HEK293 (cell line): Measurements from ENCODE around the gene NUCB1.
A peak's percentile ranks its signal among the peaks of the same experiment; 100 is the strongest.

ENCODE experiments used
- GFI1B ChIP-seq: fragments of 450-650 bp; formaldehyde crosslinking; IDR thresholded peaks from 2 replicates; pipeline ENCODE4 v1.5.1; 2016; ENCODE audit warnings: missing biosample characterization, missing genetic modification characterization
- KLF16 ChIP-seq: fragments of 450-650 bp; formaldehyde crosslinking; IDR thresholded peaks from 2 replicates; pipeline ENCODE4 v1.5.1; 2017; ENCODE audit warnings: missing biosample characterization, missing genetic modification characterization
- MYNN ChIP-seq: fragments of 450-650 bp; formaldehyde crosslinking; IDR thresholded peaks from 2 replicates; pipeline ENCODE4 v1.5.1; 2016; ENCODE audit warnings: missing biosample characterization, missing genetic modification characterization, borderline replicate concordance
- OVOL3 ChIP-seq: fragments of 450-650 bp; formaldehyde crosslinking; IDR thresholded peaks from 2 replicates; pipeline ENCODE4 v1.5.1; 2016; ENCODE audit warnings: missing biosample characterization, missing genetic modification characterization
- SP3 ChIP-seq: fragments of 450-650 bp; formaldehyde crosslinking; IDR thresholded peaks from 2 replicates; pipeline ENCODE4 v1.5.1; 2016; ENCODE audit warnings: missing biosample characterization, missing genetic modification characterization
- ZFP37 ChIP-seq: fragments of 450-650 bp; formaldehyde crosslinking; IDR thresholded peaks from 2 replicates; pipeline ENCODE4 v1.5.1; 2016; ENCODE audit warnings: missing biosample characterization, missing genetic modification characterization
- ZNF10 ChIP-seq: fragments of 450-650 bp; formaldehyde crosslinking; IDR thresholded peaks from 2 replicates; pipeline ENCODE4 v1.5.1; 2017; ENCODE audit warnings: missing biosample characterization, missing genetic modification characterization
- ZNF112 ChIP-seq: fragments of 450-650 bp; formaldehyde crosslinking; IDR thresholded peaks from 2 replicates; pipeline ENCODE4 v1.5.0; 2017; ENCODE audit warnings: missing biosample characterization, missing genetic modification characterization
- ZNF184 ChIP-seq: fragments of 450-650 bp; IDR thresholded peaks from 2 replicates; pipeline ENCODE4 v1.5.1; 2018; ENCODE audit warnings: missing biosample characterization, mild to moderate bottlenecking, missing genetic modification characterization
- ZNF214 ChIP-seq: fragments of 450-650 bp; formaldehyde crosslinking; IDR thresholded peaks from 2 replicates; pipeline ENCODE4 v1.5.1; 2017; ENCODE audit warnings: missing biosample characterization, mild to moderate bottlenecking, missing genetic modification characterization, borderline replicate concordance
- ZNF248 ChIP-seq: fragments of 450-650 bp; formaldehyde crosslinking; IDR thresholded peaks from 2 replicates; pipeline ENCODE4 v1.5.1; 2017; ENCODE audit warnings: missing biosample characterization, missing genetic modification characterization
- ZNF311 ChIP-seq: fragments of 450-650 bp; formaldehyde crosslinking; IDR thresholded peaks from 2 replicates; pipeline ENCODE4 v1.5.1; 2017; ENCODE audit warnings: missing biosample characterization, missing genetic modification characterization, borderline replicate concordance
- ZNF335 ChIP-seq: fragments of 450-650 bp; formaldehyde crosslinking; conservative IDR thresholded peaks from 2 replicates; pipeline ENCODE4 v1.5.1; 2016; ENCODE audit warnings: missing biosample characterization, missing genetic modification characterization
- ZNF629 ChIP-seq: fragments of 450-650 bp; formaldehyde crosslinking; IDR thresholded peaks from 2 replicates; pipeline ENCODE4 v1.5.1; 2017; ENCODE audit warnings: missing biosample characterization, missing genetic modification characterization
- ZNF658 ChIP-seq: fragments of 450-650 bp; formaldehyde crosslinking; IDR thresholded peaks from 2 replicates; pipeline ENCODE4; 2016; ENCODE audit warnings: missing biosample characterization, missing genetic modification characterization
- ZNF792 ChIP-seq: fragments of 450-650 bp; formaldehyde crosslinking; IDR thresholded peaks from 2 replicates; pipeline ENCODE4 v1.5.1; 2016; ENCODE audit warnings: missing biosample characterization, missing genetic modification characterization
- ZSCAN23 ChIP-seq: fragments of 450-650 bp; formaldehyde crosslinking; IDR thresholded peaks from 2 replicates; pipeline ENCODE4 v1.5.1; 2016; ENCODE audit warnings: missing biosample characterization, missing genetic modification characterization
- TF ChIP-seq, protein P1 (sequence below): fragments of 450-650 bp; formaldehyde crosslinking; conservative IDR thresholded peaks from 2 replicates; pipeline ENCODE4 v1.5.1; 2016; ENCODE audit warnings: low read depth, missing biosample characterization, missing genetic modification characterization
- TF ChIP-seq, protein P2 (sequence below): fragments of 450-650 bp; formaldehyde crosslinking; IDR thresholded peaks from 2 replicates; pipeline ENCODE4 v1.5.1; 2016; ENCODE audit warnings: missing biosample characterization, missing genetic modification characterization
- TF ChIP-seq, protein P3 (sequence below): fragments of 450-650 bp; formaldehyde crosslinking; IDR thresholded peaks from 2 replicates; pipeline ENCODE4 v1.5.1; 2016; ENCODE audit warnings: missing biosample characterization, missing genetic modification characterization
- TF ChIP-seq, protein P4 (sequence below): fragments of 450-650 bp; formaldehyde crosslinking; optimal IDR thresholded peaks from 2 replicates; pipeline ENCODE3; 2016; ENCODE audit warnings: missing biosample characterization, mild to moderate bottlenecking, missing genetic modification characterization
- TF ChIP-seq, protein P5 (sequence below): fragments of 450-650 bp; formaldehyde crosslinking; IDR thresholded peaks from 2 replicates; pipeline ENCODE4 v1.5.1; 2016; ENCODE audit warnings: missing biosample characterization, missing genetic modification characterization
- TF ChIP-seq, protein P6 (sequence below): fragments of 450-650 bp; formaldehyde crosslinking; conservative IDR thresholded peaks from 2 replicates; pipeline ENCODE4 v1.5.1; 2016; ENCODE audit warnings: low read depth, missing biosample characterization, missing genetic modification characterization
- TF ChIP-seq, protein P7 (sequence below): fragments of 450-650 bp; formaldehyde crosslinking; IDR thresholded peaks from 2 replicates; pipeline ENCODE4 v1.5.1; 2016; ENCODE audit warnings: missing biosample characterization, missing genetic modification characterization, borderline replicate concordance

The NUCB1 gene

DNA sequence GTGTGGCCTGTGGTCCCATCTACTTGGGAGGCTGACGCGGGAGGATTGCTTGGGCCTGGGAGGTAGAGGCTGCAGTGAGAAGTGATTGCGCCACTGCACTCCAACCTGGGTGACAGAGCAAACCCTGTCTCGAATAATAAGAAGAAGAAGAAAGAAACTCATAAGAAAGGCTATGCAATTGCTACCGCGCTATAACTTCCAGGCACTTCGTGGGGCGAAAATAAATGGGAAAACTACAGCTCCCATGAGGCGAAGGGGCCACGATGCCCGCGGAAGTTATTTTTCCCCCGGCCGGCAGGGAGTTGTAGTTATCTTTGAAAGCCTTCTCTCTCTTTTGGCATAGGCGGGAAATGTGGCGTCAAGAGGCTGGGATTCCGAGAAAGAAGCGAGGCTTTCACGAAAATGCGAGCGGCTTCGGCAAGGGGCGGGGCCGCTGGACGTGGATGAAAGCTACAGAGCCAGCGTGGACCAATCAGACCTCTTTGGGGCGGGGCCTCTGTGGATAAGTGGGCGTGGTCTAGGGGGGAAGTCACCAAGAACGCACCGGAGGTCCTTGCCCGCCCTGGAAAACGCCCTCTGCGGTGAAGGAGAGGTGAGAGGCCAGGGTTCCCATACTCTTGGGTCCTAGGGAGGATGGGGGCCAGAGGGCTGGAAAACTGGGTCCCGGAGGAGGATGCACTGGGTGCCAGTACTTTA lies at the start of gene NUCB1 (continued):
- TF ChIP-seq, protein P1, sequence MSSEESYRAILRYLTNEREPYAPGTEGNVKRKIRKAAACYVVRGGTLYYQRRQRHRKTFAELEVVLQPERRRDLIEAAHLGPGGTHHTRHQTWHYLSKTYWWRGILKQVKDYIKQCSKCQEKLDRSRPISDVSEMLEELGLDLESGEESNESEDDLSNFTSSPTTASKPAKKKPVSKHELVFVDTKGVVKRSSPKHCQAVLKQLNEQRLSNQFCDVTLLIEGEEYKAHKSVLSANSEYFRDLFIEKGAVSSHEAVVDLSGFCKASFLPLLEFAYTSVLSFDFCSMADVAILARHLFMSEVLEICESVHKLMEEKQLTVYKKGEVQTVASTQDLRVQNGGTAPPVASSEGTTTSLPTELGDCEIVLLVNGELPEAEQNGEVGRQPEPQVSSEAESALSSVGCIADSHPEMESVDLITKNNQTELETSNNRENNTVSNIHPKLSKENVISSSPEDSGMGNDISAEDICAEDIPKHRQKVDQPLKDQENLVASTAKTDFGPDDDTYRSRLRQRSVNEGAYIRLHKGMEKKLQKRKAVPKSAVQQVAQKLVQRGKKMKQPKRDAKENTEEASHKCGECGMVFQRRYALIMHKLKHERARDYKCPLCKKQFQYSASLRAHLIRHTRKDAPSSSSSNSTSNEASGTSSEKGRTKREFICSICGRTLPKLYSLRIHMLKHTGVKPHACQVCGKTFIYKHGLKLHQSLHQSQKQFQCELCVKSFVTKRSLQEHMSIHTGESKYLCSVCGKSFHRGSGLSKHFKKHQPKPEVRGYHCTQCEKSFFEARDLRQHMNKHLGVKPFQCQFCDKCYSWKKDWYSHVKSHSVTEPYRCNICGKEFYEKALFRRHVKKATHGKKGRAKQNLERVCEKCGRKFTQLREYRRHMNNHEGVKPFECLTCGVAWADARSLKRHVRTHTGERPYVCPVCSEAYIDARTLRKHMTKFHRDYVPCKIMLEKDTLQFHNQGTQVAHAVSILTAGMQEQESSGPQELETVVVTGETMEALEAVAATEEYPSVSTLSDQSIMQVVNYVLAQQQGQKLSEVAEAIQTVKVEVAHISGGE (tag by site-specific recombination): peak; percentile 81
- TF ChIP-seq ZNF214 (tag by site-specific recombination): no peak
- TF ChIP-seq, protein P2, sequence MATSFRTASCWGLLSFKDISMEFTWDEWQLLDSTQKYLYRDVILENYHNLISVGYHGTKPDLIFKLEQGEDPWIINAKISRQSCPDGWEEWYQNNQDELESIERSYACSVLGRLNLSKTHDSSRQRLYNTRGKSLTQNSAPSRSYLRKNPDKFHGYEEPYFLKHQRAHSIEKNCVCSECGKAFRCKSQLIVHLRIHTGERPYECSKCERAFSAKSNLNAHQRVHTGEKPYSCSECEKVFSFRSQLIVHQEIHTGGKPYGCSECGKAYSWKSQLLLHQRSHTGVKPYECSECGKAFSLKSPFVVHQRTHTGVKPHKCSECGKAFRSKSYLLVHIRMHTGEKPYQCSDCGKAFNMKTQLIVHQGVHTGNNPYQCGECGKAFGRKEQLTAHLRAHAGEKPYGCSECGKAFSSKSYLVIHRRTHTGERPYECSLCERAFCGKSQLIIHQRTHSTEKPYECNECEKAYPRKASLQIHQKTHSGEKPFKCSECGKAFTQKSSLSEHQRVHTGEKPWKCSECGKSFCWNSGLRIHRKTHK (tag by site-specific recombination): no peak
- TF ChIP-seq, protein P3, sequence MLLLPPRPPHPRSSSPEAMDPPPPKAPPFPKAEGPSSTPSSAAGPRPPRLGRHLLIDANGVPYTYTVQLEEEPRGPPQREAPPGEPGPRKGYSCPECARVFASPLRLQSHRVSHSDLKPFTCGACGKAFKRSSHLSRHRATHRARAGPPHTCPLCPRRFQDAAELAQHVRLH: peak; percentile 64
- TF ChIP-seq GFI1B: no peak
- TF ChIP-seq, protein P4, sequence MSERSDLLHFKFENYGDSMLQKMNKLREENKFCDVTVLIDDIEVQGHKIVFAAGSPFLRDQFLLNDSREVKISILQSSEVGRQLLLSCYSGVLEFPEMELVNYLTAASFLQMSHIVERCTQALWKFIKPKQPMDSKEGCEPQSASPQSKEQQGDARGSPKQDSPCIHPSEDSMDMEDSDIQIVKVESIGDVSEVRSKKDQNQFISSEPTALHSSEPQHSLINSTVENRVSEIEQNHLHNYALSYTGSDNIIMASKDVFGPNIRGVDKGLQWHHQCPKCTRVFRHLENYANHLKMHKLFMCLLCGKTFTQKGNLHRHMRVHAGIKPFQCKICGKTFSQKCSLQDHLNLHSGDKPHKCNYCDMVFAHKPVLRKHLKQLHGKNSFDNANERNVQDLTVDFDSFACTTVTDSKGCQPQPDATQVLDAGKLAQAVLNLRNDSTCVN (tag by site-specific recombination): no peak
- no peak for TF ChIP-seq ZNF112 (tag by site-specific recombination)
- no peak for TF ChIP-seq ZNF248
- peak; percentile 90 for TF ChIP-seq SP3 (tag by site-specific recombination)
- no peak for TF ChIP-seq OVOL3 (tag by site-specific recombination)
- no peak for TF ChIP-seq KLF16 (tag by site-specific recombination)
- no peak for TF ChIP-seq ZNF311 (tag by site-specific recombination)
- no peak for TF ChIP-seq ZNF658 (tag by site-specific recombination)
- TF ChIP-seq ZNF629: peak; percentile 64
- TF ChIP-seq ZNF10 (tag by site-specific recombination): peak; percentile 34; the same call in 1 of the 2 replicates
- TF ChIP-seq ZSCAN23: no peak
- TF ChIP-seq ZNF792: no peak
- TF ChIP-seq MYNN: no peak
- TF ChIP-seq ZFP37 (tag by site-specific recombination): no peak
- TF ChIP-seq, protein P5, sequence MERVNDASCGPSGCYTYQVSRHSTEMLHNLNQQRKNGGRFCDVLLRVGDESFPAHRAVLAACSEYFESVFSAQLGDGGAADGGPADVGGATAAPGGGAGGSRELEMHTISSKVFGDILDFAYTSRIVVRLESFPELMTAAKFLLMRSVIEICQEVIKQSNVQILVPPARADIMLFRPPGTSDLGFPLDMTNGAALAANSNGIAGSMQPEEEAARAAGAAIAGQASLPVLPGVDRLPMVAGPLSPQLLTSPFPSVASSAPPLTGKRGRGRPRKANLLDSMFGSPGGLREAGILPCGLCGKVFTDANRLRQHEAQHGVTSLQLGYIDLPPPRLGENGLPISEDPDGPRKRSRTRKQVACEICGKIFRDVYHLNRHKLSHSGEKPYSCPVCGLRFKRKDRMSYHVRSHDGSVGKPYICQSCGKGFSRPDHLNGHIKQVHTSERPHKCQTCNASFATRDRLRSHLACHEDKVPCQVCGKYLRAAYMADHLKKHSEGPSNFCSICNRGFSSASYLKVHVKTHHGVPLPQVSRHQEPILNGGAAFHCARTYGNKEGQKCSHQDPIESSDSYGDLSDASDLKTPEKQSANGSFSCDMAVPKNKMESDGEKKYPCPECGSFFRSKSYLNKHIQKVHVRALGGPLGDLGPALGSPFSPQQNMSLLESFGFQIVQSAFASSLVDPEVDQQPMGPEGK: 0 out of 2 replicates have a peak, but pooled peaks have one; percentile 12
- TF ChIP-seq, protein P6, sequence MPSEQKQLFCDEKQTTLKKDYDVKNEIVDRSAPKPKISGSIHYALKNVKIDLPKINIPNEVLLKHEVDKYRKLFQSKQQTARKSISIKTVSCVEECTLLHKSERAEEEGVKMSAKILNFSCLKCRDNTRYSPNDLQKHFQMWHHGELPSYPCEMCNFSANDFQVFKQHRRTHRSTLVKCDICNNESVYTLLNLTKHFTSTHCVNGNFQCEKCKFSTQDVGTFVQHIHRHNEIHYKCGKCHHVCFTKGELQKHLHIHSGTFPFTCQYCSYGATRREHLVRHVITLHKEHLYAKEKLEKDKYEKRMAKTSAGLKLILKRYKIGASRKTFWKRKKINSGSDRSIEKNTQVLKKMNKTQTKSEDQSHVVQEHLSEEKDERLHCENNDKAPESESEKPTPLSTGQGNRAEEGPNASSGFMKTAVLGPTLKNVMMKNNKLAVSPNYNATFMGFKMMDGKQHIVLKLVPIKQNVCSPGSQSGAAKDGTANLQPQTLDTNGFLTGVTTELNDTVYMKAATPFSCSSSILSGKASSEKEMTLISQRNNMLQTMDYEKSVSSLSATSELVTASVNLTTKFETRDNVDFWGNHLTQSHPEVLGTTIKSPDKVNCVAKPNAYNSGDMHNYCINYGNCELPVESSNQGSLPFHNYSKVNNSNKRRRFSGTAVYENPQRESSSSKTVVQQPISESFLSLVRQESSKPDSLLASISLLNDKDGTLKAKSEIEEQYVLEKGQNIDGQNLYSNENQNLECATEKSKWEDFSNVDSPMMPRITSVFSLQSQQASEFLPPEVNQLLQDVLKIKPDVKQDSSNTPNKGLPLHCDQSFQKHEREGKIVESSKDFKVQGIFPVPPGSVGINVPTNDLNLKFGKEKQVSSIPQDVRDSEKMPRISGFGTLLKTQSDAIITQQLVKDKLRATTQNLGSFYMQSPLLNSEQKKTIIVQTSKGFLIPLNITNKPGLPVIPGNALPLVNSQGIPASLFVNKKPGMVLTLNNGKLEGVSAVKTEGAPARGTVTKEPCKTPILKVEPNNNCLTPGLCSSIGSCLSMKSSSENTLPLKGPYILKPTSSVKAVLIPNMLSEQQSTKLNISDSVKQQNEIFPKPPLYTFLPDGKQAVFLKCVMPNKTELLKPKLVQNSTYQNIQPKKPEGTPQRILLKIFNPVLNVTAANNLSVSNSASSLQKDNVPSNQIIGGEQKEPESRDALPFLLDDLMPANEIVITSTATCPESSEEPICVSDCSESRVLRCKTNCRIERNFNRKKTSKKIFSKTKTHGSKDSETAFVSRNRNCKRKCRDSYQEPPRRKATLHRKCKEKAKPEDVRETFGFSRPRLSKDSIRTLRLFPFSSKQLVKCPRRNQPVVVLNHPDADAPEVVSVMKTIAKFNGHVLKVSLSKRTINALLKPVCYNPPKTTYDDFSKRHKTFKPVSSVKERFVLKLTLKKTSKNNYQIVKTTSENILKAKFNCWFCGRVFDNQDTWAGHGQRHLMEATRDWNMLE (tag by site-specific recombination): peak; percentile 87
- TF ChIP-seq, protein P7, sequence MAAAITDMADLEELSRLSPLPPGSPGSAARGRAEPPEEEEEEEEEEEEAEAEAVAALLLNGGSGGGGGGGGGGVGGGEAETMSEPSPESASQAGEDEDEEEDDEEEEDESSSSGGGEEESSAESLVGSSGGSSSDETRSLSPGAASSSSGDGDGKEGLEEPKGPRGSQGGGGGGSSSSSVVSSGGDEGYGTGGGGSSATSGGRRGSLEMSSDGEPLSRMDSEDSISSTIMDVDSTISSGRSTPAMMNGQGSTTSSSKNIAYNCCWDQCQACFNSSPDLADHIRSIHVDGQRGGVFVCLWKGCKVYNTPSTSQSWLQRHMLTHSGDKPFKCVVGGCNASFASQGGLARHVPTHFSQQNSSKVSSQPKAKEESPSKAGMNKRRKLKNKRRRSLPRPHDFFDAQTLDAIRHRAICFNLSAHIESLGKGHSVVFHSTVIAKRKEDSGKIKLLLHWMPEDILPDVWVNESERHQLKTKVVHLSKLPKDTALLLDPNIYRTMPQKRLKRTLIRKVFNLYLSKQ (tag by site-specific recombination): no peak
- TF ChIP-seq ZNF335 (tag by site-specific recombination): peak; percentile 100
- no peak; the same call in 1 of the 2 replicates for TF ChIP-seq ZNF184 (tag by site-specific recombination)
